ENCODE data around the gene GORASP1. TPM values are rescaled to one million over a fixed set of nuclear protein-coding genes. Genes with fewer than 3 reads are reported as not detected.

Gene GORASP1
- total RNA-seq, 1 donor from 2014 or later: 86.9 TPM

DNA sequence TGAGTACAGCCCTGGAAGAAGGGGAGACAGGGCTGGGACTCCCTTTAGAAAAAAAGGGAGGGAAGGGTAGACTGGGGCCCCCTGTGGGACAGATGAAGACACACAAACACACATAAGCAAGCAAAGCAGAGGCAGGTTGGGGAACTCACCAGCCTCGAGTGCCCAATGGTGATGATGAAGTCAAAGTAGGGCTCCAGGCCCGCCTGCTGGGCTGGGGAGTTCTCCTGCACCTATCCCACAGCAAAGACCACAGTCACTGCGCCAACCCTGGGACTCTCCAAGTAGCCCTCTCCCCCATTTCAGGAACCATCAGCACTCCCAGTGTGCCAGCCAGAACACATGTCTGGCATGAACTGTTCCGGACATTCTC lies 4.1 kb downstream of the GORASP1 start:
- H3K36me3 ChIP-seq: peaks cover 26% of the 10 kb centered on the region
- ATAC-seq: no peak
- no peak for TF ChIP-seq CTCF (IDR thresholded peaks at IDR 0.05)
- H3K4me1 ChIP-seq: peaks cover 23% of the 10 kb centered on the region
- no peak for DNase-seq
- intact Hi-C loops (cut with DNase I): no loop called here
- no peak overlapping the region for H3K27ac ChIP-seq
- no peaks in the 10 kb centered on the region for H3K9me3 ChIP-seq
- H3K27me3 ChIP-seq: no peaks in the 10 kb centered on the region
- H3K4me3 ChIP-seq: no peak overlapping the region

DNA sequence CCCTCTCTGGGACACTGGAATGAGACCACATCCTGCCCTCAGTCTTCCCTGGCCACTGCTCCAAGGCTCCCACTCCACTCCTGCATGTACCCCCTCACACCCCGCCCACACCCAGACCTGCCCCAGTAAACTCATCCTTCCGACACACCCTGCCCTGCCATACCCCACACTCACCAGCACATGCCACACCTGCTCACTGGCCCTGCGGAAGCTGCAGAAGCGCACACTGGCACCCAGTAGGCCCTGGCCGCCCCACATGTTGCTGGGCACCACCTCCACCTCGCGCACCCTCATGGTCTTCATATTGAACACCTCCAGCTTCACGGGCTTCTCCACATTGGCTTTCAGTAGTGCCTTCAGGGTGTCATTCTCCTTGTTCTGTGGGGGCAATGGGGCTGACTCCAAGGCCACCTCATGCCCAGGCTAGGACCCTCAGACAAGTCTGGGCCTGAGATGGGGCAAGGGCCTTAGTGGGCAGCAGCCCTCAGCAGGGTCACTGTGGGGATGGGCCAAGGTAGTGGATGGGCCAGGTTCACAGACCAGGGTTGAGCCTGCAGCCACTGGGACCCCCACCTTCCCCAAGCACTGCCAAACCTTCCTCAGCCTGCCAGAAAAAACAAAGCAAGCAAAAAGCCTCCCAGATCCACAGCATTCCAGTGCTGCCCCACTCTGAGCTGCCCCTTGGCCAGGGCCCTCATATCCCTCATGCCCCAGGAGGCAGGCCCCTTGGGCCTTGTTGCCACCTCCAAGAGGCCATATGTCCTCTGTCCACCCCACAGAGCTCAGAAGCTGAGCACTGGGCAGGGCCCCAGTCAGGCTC lies 4.7 kb downstream of the GORASP1 start:
- DNase-seq: no peak
- no peak for TF ChIP-seq CTCF (IDR thresholded peaks at IDR 0.05)
- no peak for ATAC-seq
- intact Hi-C loops (cut with DNase I): no loop called here
- Histone ChIP-seq H3K4me3 (no peak overlapping the region), H3K4me1 (peaks cover 18% of the 10 kb centered on the region), H3K27ac (no peak overlapping the region), H3K36me3 (peaks cover 32% of the 10 kb centered on the region), H3K9me3 (no peaks in the 10 kb centered on the region), H3K27me3 (no peaks in the 10 kb centered on the region)

DNA sequence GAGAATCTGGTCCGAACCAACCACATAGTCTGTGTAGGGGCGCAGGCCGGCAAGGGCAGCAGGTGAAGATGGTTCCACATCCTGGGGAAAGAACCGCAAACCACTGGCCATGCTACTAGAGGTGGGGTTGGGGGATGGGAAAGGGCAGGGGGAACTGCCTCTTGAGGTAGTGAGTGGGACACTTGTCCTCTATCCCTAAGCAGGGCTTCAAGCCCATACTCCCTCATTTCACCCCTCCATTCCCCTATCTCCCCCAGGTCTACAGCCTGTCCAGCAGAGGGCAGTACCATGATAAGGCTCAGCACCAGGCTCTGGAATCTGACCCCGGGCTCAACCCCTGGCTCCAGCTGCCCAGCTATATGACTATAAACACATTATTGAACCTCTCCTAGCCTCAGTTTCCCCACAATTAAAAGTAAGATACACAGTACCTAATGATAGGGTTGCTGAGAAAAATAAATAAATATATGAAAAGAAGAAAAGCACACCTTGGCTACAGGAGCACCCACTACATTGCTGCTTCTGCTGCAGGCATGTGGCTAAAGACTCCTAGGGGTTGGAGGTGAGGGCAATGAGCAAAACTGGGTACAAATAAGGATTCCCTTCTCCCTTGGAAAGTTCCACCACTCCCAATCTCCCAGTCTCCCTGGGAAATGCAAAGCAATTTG lies 6.3 kb downstream of the GORASP1 start:
- intact Hi-C loops (cut with DNase I): no loop called here
- no peak overlapping the region for H3K4me3 ChIP-seq
- H3K27me3 ChIP-seq: no peaks in the 10 kb centered on the region
- ATAC-seq (peak; percentile 77), DNase-seq (no peak)
- no peaks in the 10 kb centered on the region for H3K9me3 ChIP-seq
- peaks cover 48% of the 10 kb centered on the region for H3K36me3 ChIP-seq
- no peak overlapping the region for H3K27ac ChIP-seq
- TF ChIP-seq CTCF (IDR thresholded peaks at IDR 0.05): peak; percentile 69
- peaks cover 15% of the 10 kb centered on the region for H3K4me1 ChIP-seq

DNA sequence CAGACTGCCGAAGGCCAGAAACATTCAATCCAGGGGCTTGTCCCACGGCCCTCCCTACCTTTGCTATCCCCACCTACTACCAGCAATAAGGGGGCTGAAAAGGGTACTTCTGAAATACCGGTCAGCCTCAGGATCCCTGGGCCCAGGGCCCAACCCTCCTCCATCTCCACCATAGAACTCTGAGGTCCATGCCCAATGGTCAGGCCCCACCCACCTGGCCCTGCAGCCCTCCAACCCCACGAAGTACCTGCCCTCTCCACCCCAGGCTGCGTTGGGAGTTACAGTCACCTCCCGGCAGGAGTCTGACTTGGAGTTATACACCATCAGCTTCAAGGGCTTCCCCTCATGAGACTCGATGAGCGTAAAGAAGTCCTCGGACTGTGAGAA lies 6.9 kb downstream of the GORASP1 start:
- Histone ChIP-seq H3K27ac (no peak overlapping the region), H3K36me3 (peaks cover 54% of the 10 kb centered on the region), H3K9me3 (no peaks in the 10 kb centered on the region), H3K27me3 (no peaks in the 10 kb centered on the region), H3K4me3 (no peak overlapping the region), H3K4me1 (peaks cover 9% of the 10 kb centered on the region)
- DNase-seq (no peak), ATAC-seq (no peak)
- intact Hi-C loops (cut with DNase I): no loop called here
- TF ChIP-seq CTCF (IDR thresholded peaks at IDR 0.05): no peak

GRCh38 chr3:39099738-39100499 lies 7.5 kb downstream of the GORASP1 start:
- DNase-seq: no peak
- no peak overlapping the region for H3K27ac ChIP-seq
- no peak for TF ChIP-seq CTCF (IDR thresholded peaks at IDR 0.05)
- H3K4me1 ChIP-seq: peaks cover 9% of the 10 kb centered on the region
- H3K9me3 ChIP-seq: no peaks in the 10 kb centered on the region
- H3K4me3 ChIP-seq: no peak overlapping the region
- H3K27me3 ChIP-seq: no peaks in the 10 kb centered on the region
- peaks cover 60% of the 10 kb centered on the region for H3K36me3 ChIP-seq
- intact Hi-C loops (cut with DNase I): no loop called here
- ATAC-seq: no peak
